ACC112 (cell line): ENCODE results near the gene IL11RA.

Source experiments
- H2AFZ ChIP-seq: fragments of 200-600 bp; sonication (generic); one replicate; pipeline ENCODE4 v1.6.0; 2017; ENCODE audit warnings: antibody characterized with exemption, low read length; ENCODE audit not compliant: unreplicated experiment
- H3K27ac ChIP-seq: fragments of 200-600 bp; sonication (generic); 2 replicates; pipeline ENCODE4 v1.5.1; 2014; ENCODE audit warnings: low read depth, mild to moderate bottlenecking, antibody characterized with exemption, low read length, moderate library complexity
- H3K27me3 ChIP-seq: fragments of 200-600 bp; sonication (generic); 2 replicates; pipeline ENCODE4 v1.6.1; 2014; ENCODE audit warnings: mild to moderate bottlenecking, antibody characterized with exemption, low read length, moderate library complexity, mixed read lengths; ENCODE audit not compliant: insufficient read depth
- H3K36me3 ChIP-seq: fragments of 200-600 bp; sonication (generic); 2 replicates; pipeline ENCODE4 v1.6.1; 2016; ENCODE audit warnings: mild to moderate bottlenecking, antibody characterized with exemption, low read length, moderate library complexity, mixed read lengths; ENCODE audit not compliant: insufficient read depth
- H3K4me1 ChIP-seq: fragments of 200-600 bp; sonication (generic); one replicate; pipeline ENCODE4 v1.6.1; 2016; ENCODE audit warnings: low read length, mixed read lengths; ENCODE audit not compliant: insufficient read depth, unreplicated experiment, control insufficient read depth
- H3K4me3 ChIP-seq: fragments of 200-600 bp; sonication (generic); 2 replicates; pipeline ENCODE4 v1.5.1; 2014; ENCODE audit warnings: mild to moderate bottlenecking, low read depth, low read length
- H3K79me2 ChIP-seq: fragments of 200-600 bp; sonication (generic); one replicate; pipeline ENCODE4 v1.6.0; 2016; ENCODE audit warnings: low read length; ENCODE audit not compliant: control insufficient read depth, unreplicated experiment, insufficient read depth

Gene IL11RA

DNA sequence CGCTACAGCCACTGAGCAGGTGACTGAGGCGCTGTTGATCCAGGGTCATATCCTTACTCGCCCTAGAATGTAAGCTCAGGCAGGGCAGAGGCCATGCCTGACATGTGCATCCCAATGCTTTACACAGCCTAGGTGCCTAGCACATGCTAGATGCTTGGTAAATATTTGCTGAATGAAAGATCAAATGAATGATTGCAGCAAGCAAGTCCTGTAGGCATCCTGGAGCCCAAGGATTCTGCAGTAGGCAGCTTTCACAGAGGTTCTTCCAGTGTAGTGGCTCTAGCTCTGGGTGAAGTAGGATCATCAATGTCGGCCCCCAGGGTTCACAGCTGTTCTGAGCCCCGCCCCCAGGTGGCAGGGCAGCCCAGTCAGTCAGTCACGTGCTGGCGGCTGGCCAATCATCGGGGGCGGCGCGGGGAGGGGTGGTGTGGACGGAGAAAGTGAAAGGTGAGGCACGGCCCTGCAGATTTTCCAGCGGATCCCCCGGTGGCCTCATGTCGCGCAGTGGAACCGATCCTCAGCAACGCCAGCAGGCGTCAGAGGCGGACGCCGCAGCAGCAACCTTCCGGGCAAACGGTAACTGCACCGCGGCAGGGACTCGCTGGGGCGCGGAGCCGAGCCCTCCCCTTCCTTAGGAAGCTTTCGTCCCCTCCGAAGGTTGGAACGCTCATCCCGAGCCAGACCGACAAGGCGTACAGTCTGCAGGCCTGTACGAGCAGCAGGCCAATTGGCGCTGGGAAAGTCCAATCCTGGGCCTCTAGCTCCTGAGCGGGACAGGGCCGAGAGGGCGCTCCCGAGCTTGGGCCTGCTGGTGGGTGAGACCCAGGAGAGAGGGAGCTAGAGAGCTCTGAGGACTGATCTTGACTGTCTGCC, 5.5 kb upstream of the IL11RA start, which contains the start of gene GALT:
Gene GALT (plus strand): TSS at position 465 of the 873 bp plus-strand sequence. CDS start 30 bp downstream, at position 495.
- Histone ChIP-seq H3K4me3 (peak within 1 kb of the TSS; percentile 89), H3K27me3 (no peaks in the 10 kb centered on the region), H3K4me1 (peaks cover 27% of the 10 kb centered on the region), H2AFZ (peak within 1 kb of the TSS; percentile 79), H3K36me3 (no peaks in the 10 kb centered on the region), H3K79me2 (peaks cover 12% of the 10 kb centered on the region), H3K27ac (peak within 1 kb of the TSS; percentile 40; the same call in 1 of the 2 replicates)

DNA sequence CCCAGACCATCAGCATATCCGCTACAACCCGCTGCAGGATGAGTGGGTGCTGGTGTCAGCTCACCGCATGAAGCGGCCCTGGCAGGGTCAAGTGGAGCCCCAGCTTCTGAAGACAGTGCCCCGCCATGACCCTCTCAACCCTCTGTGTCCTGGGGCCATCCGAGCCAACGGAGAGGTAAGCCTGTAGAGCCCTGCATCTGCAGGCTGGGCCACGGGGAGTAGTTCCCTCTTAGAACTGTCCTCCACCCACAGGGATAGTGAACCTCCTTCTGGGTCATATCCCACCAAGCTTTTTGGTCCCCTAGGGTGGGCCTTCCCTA, 4.9 kb upstream of the IL11RA start:
- peaks cover 30% of the 10 kb centered on the region for H3K4me1 ChIP-seq
- H2AFZ ChIP-seq: peak overlapping the region; percentile 79
- peaks cover 12% of the 10 kb centered on the region for H3K79me2 ChIP-seq
- no peaks in the 10 kb centered on the region for H3K36me3 ChIP-seq
- H3K27me3 ChIP-seq: no peaks in the 10 kb centered on the region
- H3K27ac ChIP-seq: peak overlapping the region; percentile 40; the same call in 1 of the 2 replicates
- H3K4me3 ChIP-seq: peak overlapping the region; percentile 89

DNA sequence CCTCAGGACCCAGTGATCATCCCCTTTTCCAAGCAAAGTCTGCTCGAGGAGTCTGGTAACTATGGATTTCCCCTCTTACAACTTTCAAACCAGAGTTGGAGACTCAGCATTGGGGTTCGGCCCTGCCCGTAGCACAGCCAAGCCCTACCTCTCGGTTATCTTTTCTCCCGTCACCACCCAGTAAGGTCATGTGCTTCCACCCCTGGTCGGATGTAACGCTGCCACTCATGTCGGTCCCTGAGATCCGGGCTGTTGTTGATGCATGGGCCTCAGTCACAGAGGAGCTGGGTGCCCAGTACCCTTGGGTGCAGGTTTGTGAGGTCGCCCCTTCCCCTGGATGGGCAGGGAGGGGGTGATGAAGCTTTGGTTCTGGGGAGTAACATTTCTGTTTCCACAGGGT, 4.3 kb upstream of the IL11RA start:
- Histone ChIP-seq H3K4me3 (peak overlapping the region; percentile 89), H2AFZ (no peak overlapping the region)

DNA sequence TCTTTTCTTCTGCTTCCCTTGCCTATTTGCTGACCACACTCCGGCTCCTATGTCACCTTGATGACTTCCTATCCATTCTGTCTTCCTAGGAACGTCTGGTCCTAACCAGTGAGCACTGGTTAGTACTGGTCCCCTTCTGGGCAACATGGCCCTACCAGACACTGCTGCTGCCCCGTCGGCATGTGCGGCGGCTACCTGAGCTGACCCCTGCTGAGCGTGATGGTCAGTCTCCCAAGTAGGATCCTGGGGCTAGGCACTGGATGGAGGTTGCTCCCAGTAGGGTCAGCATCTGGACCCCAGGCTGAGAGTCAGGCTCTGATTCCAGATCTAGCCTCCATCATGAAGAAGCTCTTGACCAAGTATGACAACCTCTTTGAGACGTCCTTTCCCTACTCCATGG, 3.3 kb upstream of the IL11RA start:
- Histone ChIP-seq H3K79me2 (peaks cover 12% of the 10 kb centered on the region), H3K27me3 (no peaks in the 10 kb centered on the region), H3K4me1 (peaks cover 46% of the 10 kb centered on the region), H2AFZ (no peak overlapping the region), H3K4me3 (no peak overlapping the region), H3K27ac (no peak overlapping the region), H3K36me3 (no peaks in the 10 kb centered on the region)

More for the DNA sequence above, 4.3 kb upstream of the IL11RA start:
- Histone ChIP-seq H3K36me3 (no peaks in the 10 kb centered on the region), H3K79me2 (peaks cover 12% of the 10 kb centered on the region), H3K27me3 (no peaks in the 10 kb centered on the region), H3K4me1 (peaks cover 36% of the 10 kb centered on the region), H3K27ac (no peak overlapping the region)

DNA sequence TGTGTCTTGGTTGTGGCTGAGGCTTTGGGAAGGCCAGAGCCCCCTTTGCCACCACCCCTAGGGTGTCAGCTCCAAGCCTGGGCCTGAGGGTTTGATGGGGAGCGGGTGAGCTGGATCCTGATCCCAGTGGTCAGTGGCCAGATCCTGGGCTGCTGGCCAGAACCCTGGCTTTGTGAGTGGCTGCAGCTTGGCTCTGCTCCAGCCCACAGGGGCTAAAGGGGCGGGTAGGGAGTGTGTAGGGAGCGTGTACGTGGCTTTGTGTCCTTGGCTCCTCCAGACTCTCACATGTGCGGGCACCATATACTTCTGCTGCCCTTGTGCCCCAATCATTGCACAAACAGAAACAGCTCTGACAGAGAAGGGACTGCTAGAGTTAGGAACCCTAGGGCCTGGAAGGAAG, 1.2 kb upstream of the IL11RA start:
- Histone ChIP-seq H3K36me3 (no peaks in the 10 kb centered on the region), H3K4me3 (no peak overlapping the region), H3K79me2 (peaks cover 12% of the 10 kb centered on the region), H3K27ac (peak overlapping the region; percentile 62), H2AFZ (no peak overlapping the region), H3K27me3 (no peaks in the 10 kb centered on the region), H3K4me1 (peaks cover 51% of the 10 kb centered on the region)

DNA sequence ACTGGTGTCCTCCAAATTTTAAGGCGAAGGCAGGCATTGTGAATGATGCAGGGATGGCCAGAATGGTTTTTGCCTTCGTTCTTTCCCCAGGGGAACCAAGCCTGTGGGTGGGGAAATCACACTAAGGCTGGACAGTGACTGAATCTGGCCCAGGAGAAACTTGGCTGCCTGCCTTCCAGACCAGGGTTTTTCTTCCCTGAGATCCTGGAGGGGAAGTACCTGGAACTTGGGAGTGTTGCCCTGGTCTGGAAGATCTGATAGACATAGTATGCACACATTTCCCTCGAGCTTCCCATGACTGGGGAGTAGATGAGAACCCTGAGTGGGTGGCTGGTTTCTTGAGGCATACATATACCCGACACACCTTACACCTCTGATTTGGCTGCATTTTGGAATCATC, 664 bp upstream of the IL11RA start:
- peak overlapping the region; percentile 62 for H3K27ac ChIP-seq
- peaks cover 47% of the 10 kb centered on the region for H3K4me1 ChIP-seq
- peak overlapping the region; percentile 76 for H3K4me3 ChIP-seq
- H2AFZ ChIP-seq: peak overlapping the region; percentile 93
- no peaks in the 10 kb centered on the region for H3K36me3 ChIP-seq
- no peaks in the 10 kb centered on the region for H3K27me3 ChIP-seq
- H3K79me2 ChIP-seq: peaks cover 12% of the 10 kb centered on the region

DNA sequence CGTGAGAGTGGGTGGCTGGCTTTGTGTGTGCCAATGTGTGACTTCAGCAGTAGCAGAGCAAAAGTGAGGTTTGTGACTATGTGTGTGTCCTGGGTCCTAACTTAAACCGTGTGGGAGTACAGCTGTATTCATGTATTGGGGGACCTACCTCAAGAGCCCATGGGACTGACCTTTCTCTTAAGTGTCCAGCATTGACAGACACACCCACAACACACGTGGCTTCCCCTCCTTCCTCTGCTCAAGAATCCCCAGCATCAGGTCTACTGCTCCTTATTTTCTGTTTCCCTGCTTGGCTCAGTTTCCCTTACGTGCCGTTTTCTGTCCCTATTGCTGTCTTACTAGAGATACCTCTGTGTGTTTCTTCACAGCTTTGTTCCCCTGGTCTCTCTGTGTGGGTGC, 616 bp downstream of the IL11RA start:
- H3K36me3 ChIP-seq: no peaks in the 10 kb centered on the region
- peak overlapping the region; percentile 41 for H3K27ac ChIP-seq
- peak overlapping the region; percentile 76 for H3K4me3 ChIP-seq
- peaks cover 8% of the 10 kb centered on the region for H3K79me2 ChIP-seq
- H3K4me1 ChIP-seq: peaks cover 42% of the 10 kb centered on the region
- H2AFZ ChIP-seq: peak overlapping the region; percentile 53
- H3K27me3 ChIP-seq: no peaks in the 10 kb centered on the region

DNA sequence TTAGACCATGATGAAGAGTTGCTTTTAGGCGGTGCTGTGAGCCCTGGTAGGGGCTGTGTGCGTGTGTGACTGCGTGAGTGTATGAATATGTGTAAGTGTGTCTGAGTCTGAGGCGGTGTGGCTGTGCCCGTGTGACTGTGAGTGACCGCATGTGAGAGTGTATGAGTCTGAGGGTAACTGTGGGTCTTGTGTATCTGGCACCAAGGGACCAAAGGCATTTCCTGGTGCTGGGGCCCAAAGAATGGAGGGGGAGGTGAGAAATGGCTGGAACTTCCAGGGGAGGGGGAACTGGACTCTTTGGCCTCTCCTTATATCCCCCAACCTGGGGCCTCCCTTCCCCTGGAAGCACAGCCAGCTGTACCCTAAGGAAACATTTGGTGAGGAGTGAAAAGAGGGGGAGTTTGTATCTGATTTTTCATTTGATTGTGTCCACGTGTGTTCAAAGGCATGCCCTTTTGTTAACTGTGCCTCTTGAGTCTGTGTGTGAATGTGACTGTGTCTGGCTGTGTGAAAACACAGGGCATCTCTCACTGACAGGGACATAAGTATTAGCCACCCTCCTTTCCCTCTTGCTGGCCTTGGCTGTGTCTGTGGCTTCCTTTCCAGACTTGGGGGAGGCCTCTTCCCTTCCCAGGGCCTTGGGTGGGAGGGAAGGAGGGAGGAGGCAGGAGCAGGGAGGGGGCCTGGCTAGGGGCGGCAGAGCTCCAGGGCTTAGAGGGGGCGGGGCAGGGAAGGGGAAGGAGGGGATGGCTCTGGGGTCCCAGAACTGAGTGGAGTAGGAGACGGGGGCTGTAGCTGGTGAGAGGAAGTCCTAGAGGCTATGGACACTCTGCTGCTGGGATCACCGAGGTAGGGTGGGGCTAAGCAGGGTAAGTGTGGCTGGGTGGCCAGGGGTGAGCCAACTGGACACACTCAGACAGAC, 1.4 kb downstream of the IL11RA start:
- Histone ChIP-seq H3K36me3 (no peaks in the 10 kb centered on the region), H3K79me2 (peaks cover under 1% of the 10 kb centered on the region), H3K4me1 (peaks cover 35% of the 10 kb centered on the region), H2AFZ (peak overlapping the region; percentile 53), H3K27ac (peak overlapping the region; percentile 41), H3K27me3 (no peaks in the 10 kb centered on the region), H3K4me3 (peak overlapping the region; percentile 76)

DNA sequence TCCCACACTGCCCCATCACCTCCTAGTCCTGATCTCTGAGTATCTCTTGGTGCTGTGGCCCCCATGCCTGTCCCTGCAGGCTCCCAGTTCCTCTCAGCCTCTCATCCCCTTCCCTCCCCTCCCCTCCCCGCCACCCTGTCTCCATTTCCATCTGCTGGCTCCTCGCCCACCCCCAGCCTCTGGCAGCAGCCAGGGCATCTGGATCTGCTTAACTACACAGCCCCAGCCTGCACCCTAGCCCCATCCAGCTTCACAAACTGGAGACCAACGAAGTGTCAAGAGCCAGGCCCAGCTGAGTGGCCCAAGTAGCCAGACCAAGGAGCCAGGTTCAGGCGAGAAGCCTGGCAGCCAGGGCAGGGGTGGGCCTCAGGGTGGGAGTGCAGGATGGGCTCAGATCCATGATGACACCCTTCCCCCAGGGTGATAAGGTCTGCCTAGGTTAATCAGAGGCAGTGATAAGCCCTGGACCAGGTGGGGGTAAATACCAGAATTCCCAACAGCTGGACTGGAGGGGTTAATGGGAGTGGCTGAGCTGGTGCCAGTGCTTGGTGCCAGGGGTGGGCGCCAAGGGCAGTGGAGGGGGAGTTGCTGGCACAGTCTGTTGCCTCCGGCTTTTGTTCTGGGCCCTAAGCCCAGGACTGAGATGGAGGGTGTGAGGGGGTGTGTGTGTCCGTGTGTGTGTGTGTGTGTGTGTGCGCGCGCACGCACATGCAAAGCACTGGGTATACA, 2.5 kb downstream of the IL11RA start:
- Histone ChIP-seq H3K27me3 (no peaks in the 10 kb centered on the region), H3K27ac (no peak overlapping the region), H3K4me1 (peaks cover 35% of the 10 kb centered on the region), H3K4me3 (no peak overlapping the region), H2AFZ (no peak overlapping the region), H3K36me3 (no peaks in the 10 kb centered on the region), H3K79me2 (no peaks in the 10 kb centered on the region)

DNA sequence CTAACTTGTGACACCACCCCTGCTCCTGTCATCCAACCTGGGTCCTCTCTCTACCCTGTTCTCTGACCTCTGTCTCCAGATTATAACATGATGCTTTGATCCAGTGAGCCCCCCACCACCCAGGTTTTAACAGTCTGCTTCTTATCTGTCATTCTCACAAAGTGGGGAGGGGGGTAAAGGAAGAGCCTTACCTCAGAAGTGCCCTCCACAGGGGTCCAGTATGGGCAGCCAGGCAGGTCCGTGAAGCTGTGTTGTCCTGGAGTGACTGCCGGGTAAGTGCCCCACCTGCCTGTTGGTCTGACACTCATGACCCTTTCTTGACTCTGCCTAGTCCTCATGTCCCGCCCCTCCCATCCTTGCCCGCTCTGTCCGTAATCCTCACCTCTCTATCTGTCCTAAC, 3.4 kb downstream of the IL11RA start:
- Histone ChIP-seq H3K4me1 (peaks cover 35% of the 10 kb centered on the region), H3K36me3 (no peaks in the 10 kb centered on the region), H2AFZ (no peak overlapping the region), H3K27ac (no peak overlapping the region), H3K79me2 (no peaks in the 10 kb centered on the region), H3K4me3 (no peak overlapping the region), H3K27me3 (no peaks in the 10 kb centered on the region)
